Endothelial cell of umbilical vein (primary cell): ENCODE results near the gene WDPCP. TPM values are rescaled to one million over a fixed set of nuclear protein-coding genes. Genes with fewer than 3 reads are reported as not detected.

Source experiments
- BruUV-seq: library from RNA; stranded (reverse); fragments of 400-500 nt; replicated peaks from 2 replicates; lab custom pipeline; 2021; lab: Mats Ljungman, UMichigan
- CTCF ChIA-PET: fragments of 300-600, 350-600 bp; sonication (Branson Sonifier 250); formaldehyde crosslinking; loops from one replicate; lab custom pipeline; 2021; ENCODE audit warnings: antibody characterized with exemption, inconsistent platforms; lab: Charles Lee
- POLR2A ChIA-PET: fragments of 300-600, 350-600 bp; sonication (Branson Sonifier 250); formaldehyde crosslinking; loops from one replicate; lab custom pipeline; 2021; ENCODE audit warnings: antibody characterized with exemption, inconsistent platforms; lab: Charles Lee
- DNase-seq: peaks from one replicate; pipeline ENCODE4 v3.0.0-alpha.2; 2011; ENCODE audit warnings: low read depth, low spot score
- FAIRE-seq: peaks from 2 replicates; lab custom pipeline; 2011; peaks lifted over from hg19 to GRCh38; lab: Jason Lieb, UNC
- H2AFZ ChIP-seq: 2 replicates; pipeline ENCODE4 v1.6.0; 2012; ENCODE audit warnings: low read depth, low read length, control low read depth, inconsistent platforms
- H3K27ac ChIP-seq: 2 replicates; pipeline ENCODE4 v1.5.1; 2011; ENCODE audit warnings: low read depth, mild to moderate bottlenecking, control low read depth, low read length, moderate library complexity; ENCODE audit not compliant: insufficient read depth
- H3K27me3 ChIP-seq, 2 experiments: 2 replicates each; pipeline versions ENCODE4 v1.6.0 to v1.6.1; 2011; ENCODE audit warnings: low read length in 2 of 2, mixed read lengths in 1 of 2; ENCODE audit not compliant: control insufficient read depth in 2 of 2, insufficient read depth in 2 of 2
- H3K36me3 ChIP-seq, 2 experiments: 2 replicates in 1 of 2; 3 replicates in 1 of 2; pipeline ENCODE4 v1.5.1; 2011; ENCODE audit warnings: low read length in 2 of 2, mild to moderate bottlenecking in 1 of 2, moderate library complexity in 1 of 2; ENCODE audit not compliant: control insufficient read depth in 2 of 2, insufficient read depth in 2 of 2; ENCODE audit errors: extremely low read depth in 1 of 2
- H3K4me1 ChIP-seq: 3 replicates; pipeline ENCODE4 v1.5.1; 2011; ENCODE audit warnings: mild to moderate bottlenecking, low read length; ENCODE audit not compliant: control insufficient read depth, insufficient read depth; ENCODE audit errors: extremely low read depth
- H3K4me2 ChIP-seq: 2 replicates; pipeline ENCODE4 v1.6.1; 2011; ENCODE audit warnings: low read length, control low read depth, mixed read lengths; ENCODE audit not compliant: insufficient read depth
- H3K4me3 ChIP-seq, 3 experiments: fragments of 200-600 bp in 1 of 3; sonication (generic), shearing (Covaris generic) in 1 of 3; replicated peaks in 1 of 3; 2 replicates each; pipeline ENCODE4 v1.5.1; 2011 to 2016; ENCODE audit warnings: control low read depth in 3 of 3, low read length in 3 of 3, mild to moderate bottlenecking in 2 of 3, inconsistent platforms in 1 of 3, low read depth in 1 of 3, moderate library complexity in 1 of 3; ENCODE audit not compliant: insufficient read depth in 1 of 3
- H3K79me2 ChIP-seq: 2 replicates; pipeline ENCODE4 v1.6.0; 2012; ENCODE audit warnings: low read length, inconsistent platforms; ENCODE audit not compliant: control insufficient read depth, insufficient read depth
- H3K9ac ChIP-seq: replicated peaks from 2 replicates; pipeline ENCODE3; 2011; ENCODE audit warnings: low read length, control low read depth; ENCODE audit not compliant: insufficient read depth; ENCODE audit errors: extremely low read depth
- H3K9me1 ChIP-seq: replicated peaks from 3 replicates; pipeline ENCODE4 v1.6.0; 2011; ENCODE audit warnings: mild to moderate bottlenecking, low read length; ENCODE audit not compliant: control insufficient read depth, insufficient read depth; ENCODE audit errors: extremely low read depth
- H3K9me3 ChIP-seq: replicated peaks from 2 replicates; pipeline ENCODE4 v1.5.1; 2012; ENCODE audit warnings: low read length, inconsistent platforms; ENCODE audit not compliant: control insufficient read depth, insufficient read depth
- H4K20me1 ChIP-seq: replicated peaks from 2 replicates; pipeline ENCODE3; 2011; ENCODE audit warnings: mild to moderate bottlenecking, low read length; ENCODE audit not compliant: control insufficient read depth, insufficient read depth; ENCODE audit errors: extremely low read depth
- EZH2 ChIP-seq: IDR thresholded peaks from 2 replicates; pipeline ENCODE4 v1.6.1; 2012; ENCODE audit warnings: borderline replicate concordance, low read depth, mild to moderate bottlenecking, moderate library complexity, low read length, inconsistent platforms; ENCODE audit not compliant: severe bottlenecking
- GATA2 ChIP-seq: IDR thresholded peaks from 2 replicates; pipeline ENCODE4 v1.7.0; 2011; ENCODE audit warnings: low read depth, mild to moderate bottlenecking, moderate library complexity, mixed read lengths, low read length; ENCODE audit not compliant: insufficient read length, insufficient read depth
- POLR2A ChIP-seq: IDR thresholded peaks from 2 replicates; pipeline ENCODE4 v1.6.1; 2012; ENCODE audit warnings: low read depth, mild to moderate bottlenecking, control low read depth, low read length
- POLR2AphosphoS5 ChIP-seq: IDR thresholded peaks from 2 replicates; pipeline ENCODE4 v1.6.1; 2012; ENCODE audit warnings: low read depth, mild to moderate bottlenecking, control low read depth, low read length, moderate library complexity; ENCODE audit not compliant: insufficient read depth
- dilution Hi-C: fragments of 300-500 bp; cut with MboI; formaldehyde crosslinking; loops from one replicate; pipeline ENCODE4 v1.15.0; 2019; ENCODE audit warnings: low sequenced_read_pairs; ENCODE audit not compliant: extremely low pct_ligation_motif_present
- intact Hi-C: fragments of 100-400 bp; cut with micrococcal nuclease; formaldehyde crosslinking; loops from one replicate; pipeline ENCODE4 v1.10.0; 2022
- polyA plus RNA-seq, 4 experiments: library from polyadenylated mRNA; depleted of rRNA in 3 of 4; stranded (reverse) in 3 of 4; unstranded in 1 of 4; fragments of >200 nt; gene quantifications; 2 replicates each; pipeline versions ENCODE4 v1.2.1 to v1.2.3, GENCODE V29; 2011 to 2012; ENCODE audit warnings: missing spikeins in 1 of 4
- total RNA-seq: library from RNA; stranded (reverse); gene quantifications from 2 replicates; pipeline ENCODE4 v1.2.3, GENCODE V29; 2021
- TF ChIP-seq, protein P1 (sequence below): IDR thresholded peaks from 2 replicates; pipeline ENCODE4 v1.6.1; 2011; ENCODE audit not compliant: insufficient read depth, insufficient read length
- TF ChIP-seq, protein P2 (sequence below), 2 donors: IDR thresholded peaks; 1 replicate in 1 of 2; 2 replicates in 1 of 2; pipeline ENCODE4 v1.5.1; 2011; ENCODE audit warnings: low read length in 2 of 2, mild to moderate bottlenecking in 2 of 2, moderate library complexity in 2 of 2, control low read depth in 1 of 2, inconsistent platforms in 1 of 2, low read depth in 1 of 2; ENCODE audit not compliant: insufficient read depth in 1 of 2; ENCODE audit errors: extremely low read depth in 1 of 2

The WDPCP gene
- total and polyA plus RNA-seq, 2 donors (not counting 3 experiments of a cell fraction or from before 2014, with no cell fraction given) = 4.0 to 8.8 TPM

- Histone ChIP-seq H3K4me1 (no peaks in the 10 kb centered on the region), H3K36me3 (peaks cover 11 to 18% of the 10 kb centered on the region in 2 experiments), H3K4me2 (no peak overlapping the region), H2AFZ (no peak overlapping the region), H4K20me1 (no peaks in the 10 kb centered on the region), H3K4me3 (no peak overlapping the region), H3K9me3 (no peaks in the 10 kb centered on the region), H3K9ac (no peak overlapping the region), H3K27me3 (no peaks in the 10 kb centered on the region), H3K79me2 (peaks cover 13% of the 10 kb centered on the region), H3K9me1 (peaks cover 2% of the 10 kb centered on the region), H3K27ac (no peak overlapping the region)
- TF ChIP-seq, protein P1, sequence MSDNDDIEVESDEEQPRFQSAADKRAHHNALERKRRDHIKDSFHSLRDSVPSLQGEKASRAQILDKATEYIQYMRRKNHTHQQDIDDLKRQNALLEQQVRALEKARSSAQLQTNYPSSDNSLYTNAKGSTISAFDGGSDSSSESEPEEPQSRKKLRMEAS = no peak
- TF ChIP-seq GATA2 (no peak), EZH2 (no peak), POLR2AphosphoS5 (no peak), POLR2A (no peak)
- TF ChIP-seq, protein P2, sequence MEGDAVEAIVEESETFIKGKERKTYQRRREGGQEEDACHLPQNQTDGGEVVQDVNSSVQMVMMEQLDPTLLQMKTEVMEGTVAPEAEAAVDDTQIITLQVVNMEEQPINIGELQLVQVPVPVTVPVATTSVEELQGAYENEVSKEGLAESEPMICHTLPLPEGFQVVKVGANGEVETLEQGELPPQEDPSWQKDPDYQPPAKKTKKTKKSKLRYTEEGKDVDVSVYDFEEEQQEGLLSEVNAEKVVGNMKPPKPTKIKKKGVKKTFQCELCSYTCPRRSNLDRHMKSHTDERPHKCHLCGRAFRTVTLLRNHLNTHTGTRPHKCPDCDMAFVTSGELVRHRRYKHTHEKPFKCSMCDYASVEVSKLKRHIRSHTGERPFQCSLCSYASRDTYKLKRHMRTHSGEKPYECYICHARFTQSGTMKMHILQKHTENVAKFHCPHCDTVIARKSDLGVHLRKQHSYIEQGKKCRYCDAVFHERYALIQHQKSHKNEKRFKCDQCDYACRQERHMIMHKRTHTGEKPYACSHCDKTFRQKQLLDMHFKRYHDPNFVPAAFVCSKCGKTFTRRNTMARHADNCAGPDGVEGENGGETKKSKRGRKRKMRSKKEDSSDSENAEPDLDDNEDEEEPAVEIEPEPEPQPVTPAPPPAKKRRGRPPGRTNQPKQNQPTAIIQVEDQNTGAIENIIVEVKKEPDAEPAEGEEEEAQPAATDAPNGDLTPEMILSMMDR (IDR thresholded peaks at IDR 0.05; ENCODE audit: extremely low read depth in 1 of 2, insufficient read depth in 1 of 2, low read depth in 1 of 2, low read length in 2 of 2) = no peak
- intact Hi-C loops (no loop called here), dilution Hi-C loops (no loop called here)
- FAIRE-seq = no peak
- no TSS peak for BruUV-seq
- ChIA-PET POLR2A (no interaction called here), CTCF (no interaction called here)
- no peak for DNase-seq
These were observed 10.7 kb upstream of the WDPCP start for GRCh38 chr2:63598981-63599380.
